HepG2 (cell line): Measurements from ENCODE around the gene PDIA6. TPM values are rescaled to one million over a fixed set of nuclear protein-coding genes. Genes with fewer than 3 reads are reported as not detected.

Source experiments
- ATAC-seq: fragments of 200-7000 bp; cut with Tn5 transposase; 3 replicates; pipeline ENCODE4 v1.9.1; 2020; ENCODE audit warnings: mild to moderate bottlenecking, moderate library complexity
- BruUV-seq: library from RNA; stranded (reverse); fragments of 400-500 nt; replicated peaks from 2 replicates; lab custom pipeline; 2021; lab: Mats Ljungman, UMichigan
- CTCF ChIA-PET: fragments of 300-600 bp; formaldehyde crosslinking; extraction: SDS; loops from one replicate; lab custom pipeline; 2021; ENCODE audit warnings: low total read pairs, inconsistent platforms, low intra/inter-chr PET ratio; lab: Yijun Ruan, JAX
- POLR2A ChIA-PET: fragments of 350-600 bp; sonication (Branson Sonifier 250); formaldehyde crosslinking; loops from one replicate; lab custom pipeline; 2020; ENCODE audit warnings: antibody characterized with exemption, inconsistent platforms; lab: Yijun Ruan, JAX
- DNase-seq: peaks from one replicate; pipeline ENCODE4 v3.0.0-alpha.2; 2015; ENCODE audit warnings: low spot score
- FAIRE-seq: peaks from 3 replicates; lab custom pipeline; 2011; peaks lifted over from hg19 to GRCh38; lab: Jason Lieb, UNC
- H2AFZ ChIP-seq: one replicate; pipeline ENCODE4 v1.6.1; 2011; ENCODE audit warnings: low read length, inconsistent platforms
- H3K27ac ChIP-seq: fragments of 300-600 bp; 3 replicates; pipeline ENCODE4 v1.8.0; 2011; ENCODE audit warnings: mixed run types, mild to moderate bottlenecking, mixed read lengths, low read length, inconsistent platforms; ENCODE audit not compliant: insufficient read depth; ENCODE audit errors: extremely low read length
- H3K27me3 ChIP-seq, 2 experiments: fragments of 200-600 bp in 1 of 2; 2 replicates in 1 of 2; 3 replicates in 1 of 2; pipeline versions ENCODE4 v1.6.0 to v1.8.0; 2011; ENCODE audit warnings: low read length in 2 of 2, mild to moderate bottlenecking in 2 of 2, moderate library complexity in 2 of 2, inconsistent platforms in 1 of 2; ENCODE audit not compliant: insufficient read depth in 2 of 2, control insufficient read depth in 1 of 2
- H3K36me3 ChIP-seq, 2 experiments: fragments of 200-600 bp in 1 of 2; replicated peaks in 1 of 2; 2 replicates in 1 of 2; 3 replicates in 1 of 2; pipeline versions ENCODE4 v1.5.1 to v1.8.0; 2011; ENCODE audit warnings: low read length in 2 of 2, inconsistent platforms in 1 of 2; ENCODE audit not compliant: insufficient read depth in 2 of 2, control insufficient read depth in 1 of 2
- H3K4me1 ChIP-seq: 2 replicates; pipeline ENCODE4 v1.5.1; 2012; ENCODE audit warnings: low read length, inconsistent platforms; ENCODE audit not compliant: insufficient read depth
- H3K4me2 ChIP-seq: 2 replicates; pipeline ENCODE4 v1.6.0; 2011; ENCODE audit warnings: low read depth, low read length, inconsistent platforms
- H3K4me3 ChIP-seq, 3 experiments: fragments of 200-600 bp in 1 of 3; sonication (generic), shearing (Covaris generic) in 1 of 3; replicated peaks in 1 of 3; 2 replicates each; pipeline ENCODE4 v1.5.1; 2011 to 2016; ENCODE audit warnings: low read length in 3 of 3, inconsistent platforms in 2 of 3, low read depth in 2 of 3, mild to moderate bottlenecking in 2 of 3, control low read depth in 1 of 3, mixed read lengths in 1 of 3; ENCODE audit not compliant: insufficient read depth in 1 of 3
- H3K79me2 ChIP-seq: one replicate; pipeline ENCODE4 v1.6.1; 2011; ENCODE audit warnings: low read length, inconsistent platforms; ENCODE audit not compliant: insufficient read depth
- H3K9ac ChIP-seq: 2 replicates; pipeline ENCODE4 v1.6.0; 2011; ENCODE audit warnings: mild to moderate bottlenecking, low read depth, low read length, inconsistent platforms; ENCODE audit not compliant: insufficient read depth
- H3K9me3 ChIP-seq: 2 replicates; pipeline ENCODE4 v1.5.1; 2012; ENCODE audit warnings: mild to moderate bottlenecking, low read length
- H4K20me1 ChIP-seq: 2 replicates; pipeline ENCODE4 v1.6.0; 2011; ENCODE audit warnings: inconsistent platforms, mild to moderate bottlenecking, low read length, moderate library complexity; ENCODE audit not compliant: insufficient read depth
- ARNTL ChIP-seq: sonication (generic); formaldehyde crosslinking; IDR thresholded peaks from 2 replicates; pipeline ENCODE4 v1.4.0; 2020; ENCODE audit warnings: mild to moderate bottlenecking, missing genetic modification reagents
- DNMT1 ChIP-seq: sonication (generic); formaldehyde crosslinking; IDR thresholded peaks from 2 replicates; pipeline ENCODE4 v1.5.1; 2020; ENCODE audit warnings: mild to moderate bottlenecking, missing genetic modification reagents
- ELF1 ChIP-seq: sonication (generic); formaldehyde crosslinking; IDR thresholded peaks from 2 replicates; pipeline ENCODE4 v1.4.0; 2020; ENCODE audit warnings: missing genetic modification reagents
- FOXA3 ChIP-seq: IDR thresholded peaks from 2 replicates; pipeline ENCODE4 v1.6.1; 2016; ENCODE audit warnings: missing genetic modification reagents, missing compliant biosample characterization
- HNRNPLL ChIP-seq: fragments of 200-400 bp; formaldehyde crosslinking; IDR thresholded peaks from 2 replicates; pipeline ENCODE4 v1.6.1; 2017; ENCODE audit warnings: mild to moderate bottlenecking, low read depth, low read length; ENCODE audit not compliant: poor library complexity, severe bottlenecking
- REL ChIP-seq: sonication (generic); formaldehyde crosslinking; conservative IDR thresholded peaks from 2 replicates; pipeline ENCODE4 v1.8.0; 2022; ENCODE audit warnings: mild to moderate bottlenecking, missing genetic modification reagents, moderate library complexity
- RNF2 ChIP-seq: fragments of 450-650 bp; conservative IDR thresholded peaks from 2 replicates; pipeline ENCODE4 v1.6.1; 2016; ENCODE audit warnings: low read depth
- ZNF12 ChIP-seq: sonication (generic); formaldehyde crosslinking; IDR thresholded peaks from 2 replicates; pipeline ENCODE4 v1.5.0; 2020; ENCODE audit warnings: missing genetic modification reagents
- ZNF841 ChIP-seq: sonication (generic); formaldehyde crosslinking; IDR thresholded peaks from 2 replicates; pipeline ENCODE4 v1.8.1; 2023; ENCODE audit warnings: missing genetic modification reagents, borderline replicate concordance
- WGBS: methylation state at CpG from one replicate; pipeline ENCODE4 v1.1.6; 2017; ENCODE audit warnings: low lambda C conversion rate; 5-methylcytosine and 5-hydroxymethylcytosine counted together
- in situ Hi-C: cut with HindIII; loops from 2 replicates; pipeline ENCODE4 v1.10.0; 2017; ENCODE audit warnings: low pct_unique_long_range_greater_than_20kb; ENCODE audit not compliant: extremely low pct_ligation_motif_present
- intact Hi-C: fragments of 100-400 bp; cut with micrococcal nuclease; formaldehyde crosslinking; loops from one replicate; pipeline ENCODE4 v1.10.0; 2022; ENCODE audit not compliant: unreplicated experiment
- polyA plus RNA-seq, 8 experiments: library from polyadenylated mRNA; depleted of rRNA in 3 of 8; stranded (reverse) in 7 of 8; unstranded in 1 of 8; fragments of >200 nt; fragmentation: Illumina TruSeq in 4 of 8; extraction: Trizol in 4 of 8; gene quantifications; 2 replicates each; pipeline versions ENCODE4 v1.2.1 to v1.2.3, GENCODE V29; 2011 to 2016; ENCODE audit warnings: low read depth in 4 of 8, missing spikeins in 1 of 8, mixed read lengths in 1 of 8; ENCODE audit not compliant: insufficient read depth in 1 of 8
- total RNA-seq, 5 experiments: library from RNA; depleted of rRNA; stranded (reverse); fragments of >200 nt; fragmentation: Illumina TruSeq; extraction: Trizol; gene quantifications; 2 replicates each; pipeline ENCODE4 v1.2.3, GENCODE V29; 2016; ENCODE audit warnings: low read depth in 1 of 5
- TF ChIP-seq, protein P1 (sequence below): sonication (generic); formaldehyde crosslinking; IDR thresholded peaks from 2 replicates; pipeline ENCODE4 v1.5.1; 2020; ENCODE audit warnings: missing genetic modification reagents, mild to moderate bottlenecking, borderline replicate concordance
- TF ChIP-seq, protein P2 (sequence below): IDR thresholded peaks from 2 replicates; pipeline ENCODE4 v1.6.1; 2016; ENCODE audit warnings: low read depth, control low read depth

The PDIA6 gene
- total and polyA plus RNA-seq, 2 of the 13 experiments (the other 11 are each of a cell fraction or from before 2014, with no cell fraction given): 586 to 642 TPM

DNA sequence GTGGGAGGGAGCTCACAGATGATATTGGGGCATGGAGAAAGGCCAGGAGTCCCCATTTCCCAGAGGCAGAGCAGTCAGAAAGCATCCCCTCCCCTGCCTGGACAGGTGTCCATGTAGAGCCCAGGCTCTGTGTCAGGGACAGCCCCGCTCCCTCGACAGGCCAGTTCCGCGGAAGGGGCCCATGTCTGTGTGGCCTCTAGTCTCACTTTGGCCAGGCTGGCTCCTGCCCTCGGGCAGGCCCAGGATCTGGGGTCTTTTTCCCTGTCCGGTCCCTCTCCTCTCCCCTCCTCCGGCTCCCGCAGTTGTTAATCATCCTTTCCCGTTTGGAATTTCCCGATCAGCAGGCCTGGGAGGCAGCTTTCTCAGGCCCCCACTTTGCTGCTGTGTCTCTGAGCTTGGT, 20.4 kb upstream of the PDIA6 start:
- intact Hi-C loops: no loop called here
- Histone ChIP-seq H2AFZ (no peak overlapping the region), H3K79me2 (no peaks in the 10 kb centered on the region), H3K27ac (no peak overlapping the region), H3K4me2 (no peak overlapping the region), H3K9me3 (no peaks in the 10 kb centered on the region), H3K4me3 (no peak overlapping the region), H3K4me1 (no peaks in the 10 kb centered on the region), H4K20me1 (no peaks in the 10 kb centered on the region), H3K9ac (no peak overlapping the region), H3K36me3 (no peaks in the 10 kb centered on the region), H3K27me3 (peaks cover 19 to 80% of the 10 kb centered on the region in 2 experiments)
- FAIRE-seq (no peak), DNase-seq (no peak), ATAC-seq (no peak)
- TF ChIP-seq ARNTL (CRISPR knock-in tag): no peak
- TF ChIP-seq ZNF841 (CRISPR knock-in tag): no peak
- TF ChIP-seq DNMT1 (CRISPR knock-in tag): no peak
- TF ChIP-seq, protein P1, sequence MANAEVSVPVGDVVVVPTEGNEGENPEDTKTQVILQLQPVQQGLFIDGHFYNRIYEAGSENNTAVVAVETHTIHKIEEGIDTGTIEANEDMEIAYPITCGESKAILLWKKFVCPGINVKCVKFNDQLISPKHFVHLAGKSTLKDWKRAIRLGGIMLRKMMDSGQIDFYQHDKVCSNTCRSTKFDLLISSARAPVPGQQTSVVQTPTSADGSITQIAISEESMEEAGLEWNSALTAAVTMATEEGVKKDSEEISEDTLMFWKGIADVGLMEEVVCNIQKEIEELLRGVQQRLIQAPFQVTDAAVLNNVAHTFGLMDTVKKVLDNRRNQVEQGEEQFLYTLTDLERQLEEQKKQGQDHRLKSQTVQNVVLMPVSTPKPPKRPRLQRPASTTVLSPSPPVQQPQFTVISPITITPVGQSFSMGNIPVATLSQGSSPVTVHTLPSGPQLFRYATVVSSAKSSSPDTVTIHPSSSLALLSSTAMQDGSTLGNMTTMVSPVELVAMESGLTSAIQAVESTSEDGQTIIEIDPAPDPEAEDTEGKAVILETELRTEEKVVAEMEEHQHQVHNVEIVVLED (CRISPR knock-in tag): no peak
- 44% methylated on average over 6 of the region's 10 CpGs for WGBS
- ChIA-PET CTCF (interaction anchor here (1.5 to 5.6 kb wide), 5 partner anchors 67 to 297 kb away, joined by 6 to 66 read pairs (median 15); no protein-coding TSS in a partner anchor), POLR2A (interaction anchor here (0.6 kb wide), 1 partner anchor 289 kb away, joined by 3 read pairs; no protein-coding TSS in a partner anchor)
- BruUV-seq: no TSS peak
- in situ Hi-C loops: no loop called here

DNA sequence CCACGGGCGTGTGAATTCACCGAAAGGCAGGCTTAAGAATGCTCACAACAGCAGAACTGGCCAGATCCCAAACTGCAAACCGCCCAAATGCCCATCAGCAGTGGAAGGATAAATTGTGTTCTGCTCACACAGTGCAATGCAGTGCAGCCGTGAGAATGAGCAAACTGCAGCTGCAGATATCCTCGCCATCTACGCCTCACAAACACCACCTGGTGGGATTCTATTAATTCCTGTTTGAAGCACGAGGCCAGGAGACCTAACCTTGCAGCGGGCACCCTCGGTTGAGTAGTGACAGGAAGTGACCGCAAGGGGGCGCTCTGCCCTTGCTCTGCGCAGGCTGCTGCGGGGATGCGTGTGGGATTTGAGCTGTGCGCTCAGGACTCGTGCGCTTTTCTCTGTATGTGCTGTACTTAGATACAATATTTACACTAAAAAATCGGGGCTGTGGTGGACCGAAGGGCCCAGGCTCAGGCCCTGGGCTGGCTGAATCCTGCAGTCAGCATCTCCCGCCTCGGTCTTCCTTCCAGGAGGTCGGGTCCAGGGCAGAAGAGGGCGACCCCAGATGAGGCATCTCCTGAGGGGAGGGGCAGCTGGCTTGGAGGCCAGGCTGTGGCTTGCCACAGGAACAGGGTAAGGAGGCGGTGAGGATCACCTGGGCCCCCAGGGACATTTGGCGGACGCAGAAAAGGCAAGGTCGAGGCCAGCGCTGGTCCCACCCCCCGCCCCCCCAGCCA, 19.8 kb upstream of the PDIA6 start:
- no peaks in the 10 kb centered on the region for H4K20me1 ChIP-seq
- WGBS: 30% methylated on average over 21 of the region's 30 CpGs
- intact Hi-C loops: no loop called here
- BruUV-seq: no TSS peak
- POLR2A ChIA-PET: interaction anchor here (0.6 kb wide), 1 partner anchor 290 kb away, joined by 3 read pairs; no protein-coding TSS in a partner anchor
- in situ Hi-C loops: no loop called here
- no peaks in the 10 kb centered on the region for H3K9me3 ChIP-seq
- DNase-seq (peak; percentile 74), ATAC-seq (peak; percentile 85), FAIRE-seq (peak; percentile 96)
- peaks cover 19 to 76% of the 10 kb centered on the region in 2 experiments for H3K27me3 ChIP-seq
- no peaks in the 10 kb centered on the region for H3K79me2 ChIP-seq
- H2AFZ ChIP-seq: no peak overlapping the region
- H3K4me3 ChIP-seq: no peak overlapping the region
- H3K36me3 ChIP-seq: no peaks in the 10 kb centered on the region
- no peak overlapping the region for H3K4me2 ChIP-seq
- H3K27ac ChIP-seq: no peak overlapping the region
- no peaks in the 10 kb centered on the region for H3K4me1 ChIP-seq
- no peak overlapping the region for H3K9ac ChIP-seq
- CTCF ChIA-PET: interaction anchor here (0.6 to 5.6 kb wide), 6 partner anchors 14 to 298 kb away, joined by 3 to 66 read pairs (median 6); no protein-coding TSS in a partner anchor
- TF ChIP-seq HNRNPLL (peak; percentile 37), FOXA3 (CRISPR knock-in tag) (peak; percentile 41), REL (CRISPR knock-in tag) (no peak), RNF2 (peak; percentile 60; the same call in 1 of the 2 replicates), ZNF12 (CRISPR knock-in tag) (peak; percentile 56; the same call in 1 of the 2 replicates), ELF1 (CRISPR knock-in tag) (no peak)
- TF ChIP-seq, protein P2, sequence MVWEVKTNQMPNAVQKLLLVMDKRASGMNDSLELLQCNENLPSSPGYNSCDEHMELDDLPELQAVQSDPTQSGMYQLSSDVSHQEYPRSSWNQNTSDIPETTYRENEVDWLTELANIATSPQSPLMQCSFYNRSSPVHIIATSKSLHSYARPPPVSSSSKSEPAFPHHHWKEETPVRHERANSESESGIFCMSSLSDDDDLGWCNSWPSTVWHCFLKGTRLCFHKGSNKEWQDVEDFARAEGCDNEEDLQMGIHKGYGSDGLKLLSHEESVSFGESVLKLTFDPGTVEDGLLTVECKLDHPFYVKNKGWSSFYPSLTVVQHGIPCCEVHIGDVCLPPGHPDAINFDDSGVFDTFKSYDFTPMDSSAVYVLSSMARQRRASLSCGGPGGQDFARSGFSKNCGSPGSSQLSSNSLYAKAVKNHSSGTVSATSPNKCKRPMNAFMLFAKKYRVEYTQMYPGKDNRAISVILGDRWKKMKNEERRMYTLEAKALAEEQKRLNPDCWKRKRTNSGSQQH (CRISPR knock-in tag): 0 out of 2 replicates have a peak, but pooled peaks have one; percentile 39
